GM21381 (cell line): ENCODE measurements around the gene SYNGAP1.
A peak's percentile ranks its signal among the peaks of the same experiment; 100 is the strongest.
"Not testable (repeated sequence)": the region's sequence is repeated elsewhere in the genome, so short reads cannot be mapped to it uniquely, and the experiment has no call there.

Experiments
- ATAC-seq: cut with Tn5 transposase; IDR thresholded peaks from one replicate; pipeline ENCODE4 v1.9.1; 2021; ENCODE audit warnings: mild to moderate bottlenecking, moderate library complexity; ENCODE audit not compliant: unreplicated experiment

SYNGAP1 gene

DNA sequence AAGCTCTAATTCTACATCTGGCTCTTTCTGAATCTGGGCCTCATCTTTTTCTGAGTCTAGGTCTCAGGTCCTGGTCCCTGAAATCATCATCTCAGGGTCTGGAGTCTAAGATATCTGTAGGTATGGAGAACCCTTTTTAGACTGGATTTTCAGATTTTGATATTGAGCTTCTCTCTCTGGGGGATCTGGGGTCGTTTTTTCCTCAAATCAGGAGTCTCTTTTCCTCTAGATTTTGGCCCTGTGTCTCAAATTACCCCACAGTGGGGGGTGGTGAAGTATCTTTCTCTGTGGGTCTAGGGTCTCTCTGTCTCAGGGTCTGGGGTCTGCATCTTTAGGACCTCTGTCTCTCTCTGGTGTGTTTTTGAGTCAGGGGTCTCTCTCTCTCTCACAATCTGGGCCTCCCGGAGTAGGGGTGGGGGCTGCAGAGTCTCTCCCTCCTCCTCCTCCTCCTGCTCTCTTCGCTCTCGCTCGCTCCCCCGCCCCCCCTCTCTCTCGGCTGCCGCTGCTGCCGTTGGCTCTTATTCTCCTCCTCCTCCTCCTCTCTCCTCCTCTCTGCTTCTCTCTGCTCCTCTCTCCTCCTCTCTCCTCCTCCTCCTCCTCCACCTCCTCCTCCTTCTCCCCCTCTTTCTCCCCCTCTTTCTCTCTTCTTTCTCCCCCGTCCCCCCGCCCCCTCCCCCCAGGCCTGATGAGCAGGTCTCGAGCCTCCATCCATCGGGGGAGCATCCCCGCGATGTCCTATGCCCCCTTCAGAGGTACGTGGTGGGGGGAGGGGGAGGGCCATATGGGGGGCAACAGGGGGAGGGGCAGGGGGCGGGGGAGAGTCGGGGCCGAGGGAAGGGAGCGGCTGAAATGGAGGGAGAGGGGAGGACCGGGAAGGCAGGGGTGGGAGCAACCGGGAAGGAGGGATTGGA is at the start of gene SYNGAP1:
TSS of gene SYNGAP1 (plus strand) at position 486 of the 911 bp plus-strand sequence. CDS start at position 686, 200 bp downstream.
- ATAC-seq: no peak

DNA sequence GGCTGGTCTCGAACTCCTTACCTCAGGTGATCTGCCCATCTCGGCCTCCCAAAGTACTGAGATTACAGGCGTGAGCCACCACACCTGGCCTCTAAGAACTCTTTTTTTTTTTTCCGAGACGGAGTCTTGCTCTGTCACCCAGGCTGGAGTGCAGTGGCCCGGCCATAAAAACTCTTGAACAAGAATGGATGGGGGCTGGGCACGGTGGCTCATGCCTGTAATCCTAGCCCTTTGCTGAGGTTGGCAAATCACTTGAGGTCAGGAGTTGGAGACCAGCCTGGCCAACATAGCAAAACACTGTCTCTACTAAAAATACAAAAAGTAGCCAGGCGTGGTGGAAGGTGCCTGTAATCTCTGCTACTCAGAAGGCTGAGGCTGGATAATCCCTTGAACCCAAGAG is 48.0 kb upstream of the SYNGAP1 start:
- ATAC-seq: not testable (repeated sequence)

- ATAC-seq: no peak
Observed at GRCh38 chr6:33372526-33373123, 47.2 kb upstream of the SYNGAP1 start.

DNA sequence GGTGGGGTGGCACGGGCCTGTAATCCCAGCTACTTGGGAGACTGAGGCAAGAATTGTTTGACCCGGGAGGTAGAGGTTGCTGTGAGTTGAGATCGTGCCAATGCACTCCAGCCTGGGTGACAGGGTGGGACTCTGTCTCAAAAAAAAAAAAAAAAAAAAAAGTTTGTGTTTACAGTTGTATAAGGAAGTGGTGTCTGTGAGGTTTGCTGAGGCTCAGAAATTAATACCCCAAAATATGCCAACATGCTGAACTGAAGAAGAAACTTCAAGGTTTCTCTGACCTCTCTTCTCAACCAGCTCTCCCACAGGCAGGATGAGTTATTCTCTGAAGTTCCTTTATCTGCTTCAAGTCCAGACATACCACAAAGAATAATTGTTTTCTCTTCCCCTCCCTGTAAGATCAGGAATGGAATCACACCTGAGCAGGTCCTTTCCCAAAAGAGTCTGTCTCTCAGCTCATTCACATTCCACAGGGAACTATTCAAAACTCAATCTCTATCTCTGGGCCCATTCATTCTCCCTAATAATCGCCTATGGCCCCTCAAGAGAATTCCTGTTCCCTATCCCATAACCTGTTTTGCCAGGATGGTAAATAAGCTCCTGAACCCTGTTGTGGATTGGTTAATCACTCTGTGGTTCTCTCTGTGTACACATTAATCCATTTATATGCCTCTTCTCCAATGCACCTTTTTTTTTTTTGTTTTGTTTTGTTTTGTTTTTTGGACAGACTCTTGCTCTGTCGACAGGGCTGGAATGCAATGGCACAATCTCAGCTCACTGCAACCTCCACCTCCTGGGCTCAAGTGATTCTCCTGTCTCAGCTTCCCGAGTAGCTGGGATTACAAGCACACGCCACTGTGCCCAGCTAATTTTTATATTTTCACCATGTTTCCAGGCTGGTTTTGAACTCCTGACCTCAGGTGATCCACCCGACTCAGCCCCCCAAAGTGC is 45.6 kb upstream of the SYNGAP1 start:
- no peak for ATAC-seq

DNA sequence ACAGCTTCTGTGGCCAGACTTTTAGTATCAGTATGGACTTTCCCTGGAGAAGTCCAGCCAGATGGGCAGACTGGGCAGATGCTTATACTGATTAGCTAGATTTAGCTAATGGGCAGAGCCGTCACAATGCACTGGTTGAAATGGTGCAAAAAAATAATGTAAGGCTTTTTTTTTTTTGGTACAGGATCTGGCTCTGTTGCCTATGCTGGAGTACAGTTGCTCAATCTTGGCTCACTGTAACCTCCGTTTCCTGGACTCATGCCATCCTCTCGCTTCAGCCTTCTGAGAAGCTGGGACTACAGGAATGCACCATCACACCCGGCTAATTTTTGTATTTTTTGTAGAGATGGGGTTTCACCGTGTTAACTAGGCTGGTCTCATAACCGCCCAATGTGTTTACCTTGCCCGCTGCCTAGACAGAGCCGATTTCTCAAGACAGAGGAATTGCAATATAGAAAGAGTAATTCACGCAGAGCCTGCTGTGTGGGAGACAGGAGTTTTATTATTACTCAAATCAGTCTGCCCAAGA is 44.7 kb upstream of the SYNGAP1 start:
- no peak for ATAC-seq

GRCh38 chr6:33377171-33377570 is 42.7 kb upstream of the SYNGAP1 start:
- no peak for ATAC-seq

DNA sequence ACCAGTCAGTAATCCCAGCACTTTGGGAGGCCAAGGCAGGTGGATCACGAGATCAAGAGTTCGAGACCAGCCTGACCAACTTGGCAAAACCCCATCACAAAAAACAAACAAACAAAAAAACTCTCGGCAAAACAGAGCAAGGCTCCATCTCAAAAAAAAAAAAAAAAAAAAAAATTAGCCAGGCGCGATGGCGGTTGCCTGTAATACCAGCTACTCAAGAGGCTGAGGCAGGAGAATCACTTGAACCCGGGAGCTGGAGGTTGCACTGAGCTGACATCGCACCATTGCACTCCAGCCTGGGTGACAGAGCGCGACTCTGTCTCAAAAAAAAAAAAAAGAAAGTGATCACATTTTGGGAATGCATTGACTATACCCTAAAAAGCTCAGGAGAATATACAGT is 40.7 kb upstream of the SYNGAP1 start:
- ATAC-seq: not testable (repeated sequence)

DNA sequence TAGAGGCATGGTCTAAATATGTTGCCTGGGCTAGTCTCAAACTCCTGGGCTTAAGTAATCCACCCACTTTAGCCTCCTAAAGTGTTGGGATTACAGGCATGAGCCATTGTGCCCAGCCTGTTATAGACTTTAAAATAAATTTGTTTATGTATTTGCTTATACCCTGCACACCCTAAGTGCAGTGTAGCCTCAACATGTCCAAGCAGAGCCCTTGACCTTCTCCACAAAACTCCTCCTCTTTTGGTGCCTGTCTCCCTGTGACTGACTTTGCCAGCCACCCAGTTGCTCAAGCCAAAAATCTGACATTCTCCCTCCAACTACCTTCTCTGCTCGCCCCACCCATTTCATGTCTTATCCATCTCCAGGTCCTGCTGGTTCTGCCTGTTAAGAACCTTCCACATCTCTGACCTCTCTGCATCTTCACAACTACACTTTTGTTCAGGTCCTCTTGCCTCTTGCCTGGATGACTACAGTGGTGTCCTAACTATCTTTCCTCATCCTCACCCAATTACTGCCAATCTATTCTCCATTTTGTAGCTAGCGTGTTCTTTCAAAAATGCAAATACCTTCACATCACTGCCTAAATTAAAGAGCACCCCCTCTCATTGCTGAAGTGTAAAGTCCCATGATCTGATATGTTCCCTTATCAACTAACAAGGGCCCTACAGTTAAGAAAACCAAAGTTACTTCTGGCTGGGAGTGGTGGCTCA is 39.4 kb upstream of the SYNGAP1 start:
- no peak for ATAC-seq

DNA sequence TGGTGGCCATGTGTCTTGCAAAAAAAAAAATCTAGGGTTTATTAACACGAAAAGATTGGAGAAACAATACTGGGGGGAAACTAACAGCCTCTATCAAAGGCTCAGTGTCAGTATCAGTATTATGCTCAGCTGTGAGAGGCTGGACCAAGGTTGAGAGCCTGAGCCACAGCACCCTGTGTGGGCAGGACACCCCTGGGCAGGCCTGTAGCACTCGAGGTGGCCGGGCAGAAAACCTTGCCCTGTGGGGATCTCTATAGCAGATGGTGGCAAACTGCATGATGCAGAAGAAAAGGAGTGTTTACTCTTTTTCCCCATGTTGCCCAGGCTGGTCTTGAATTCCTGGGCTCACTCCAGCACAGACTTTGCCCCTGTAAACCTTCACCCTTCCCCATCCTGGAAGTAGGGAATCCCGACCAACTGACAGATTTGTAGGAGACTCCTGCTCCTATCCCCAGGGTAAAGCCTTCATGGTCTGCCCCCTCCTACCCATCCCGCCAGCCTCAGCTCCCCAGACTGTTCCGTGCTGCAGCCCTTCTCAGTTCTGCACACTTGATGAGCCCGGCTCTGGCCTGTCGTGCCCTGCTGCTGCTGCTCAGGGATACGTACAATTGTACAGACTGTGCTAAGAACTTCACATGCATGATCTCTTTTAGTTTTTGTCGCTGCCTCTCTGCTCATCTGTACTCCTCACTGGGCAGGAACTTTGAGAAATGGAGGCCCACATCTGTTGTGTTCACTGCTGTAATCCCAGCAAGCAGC is 36.3 kb upstream of the SYNGAP1 start:
- ATAC-seq: no peak

DNA sequence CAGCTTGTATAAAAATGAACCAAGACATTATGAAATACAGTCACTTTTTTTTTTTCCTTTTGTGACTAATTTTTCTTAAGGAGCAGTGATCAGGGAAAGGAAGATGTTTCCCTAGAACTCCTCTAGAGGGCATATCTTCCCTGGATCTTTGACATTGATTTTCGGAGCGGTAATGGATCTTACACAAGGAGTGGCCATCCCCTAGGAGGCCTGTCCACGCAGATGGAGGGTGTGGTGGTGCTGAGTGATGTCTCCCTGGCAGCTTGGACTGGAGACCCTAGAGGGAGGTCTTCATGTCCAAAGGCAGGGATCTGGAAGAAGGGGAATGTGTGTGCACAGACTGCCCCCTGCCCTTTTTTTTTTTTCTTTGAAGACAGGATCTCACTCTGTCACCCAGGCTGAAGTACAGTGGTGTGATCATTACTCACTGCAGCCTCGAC is 35.3 kb upstream of the SYNGAP1 start:
- no peak for ATAC-seq

DNA sequence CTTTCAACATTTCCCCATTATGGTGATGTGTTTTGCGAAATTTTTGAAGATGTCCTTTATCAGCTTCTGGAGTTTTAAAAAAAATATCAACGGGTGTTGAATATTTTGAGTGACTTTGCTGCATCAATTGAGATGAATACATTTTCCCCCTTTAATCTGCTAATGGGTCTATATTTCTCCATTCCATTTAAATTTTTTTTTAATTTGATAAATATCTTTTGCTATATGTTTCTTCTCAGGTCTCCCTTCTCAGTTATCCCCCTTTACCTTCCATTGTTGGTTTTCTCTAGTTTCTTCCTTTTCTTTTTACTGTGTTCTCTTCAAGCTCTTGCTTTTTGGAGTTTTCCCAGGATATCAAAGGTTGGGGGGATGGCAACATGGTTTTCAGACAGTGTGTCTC is 29.7 kb upstream of the SYNGAP1 start:
- ATAC-seq: no peak

GRCh38 chr6:33390767-33391277 is 29.0 kb upstream of the SYNGAP1 start:
- peak; percentile 8 for ATAC-seq

GRCh38 chr6:33391278-33391921 is 28.5 kb upstream of the SYNGAP1 start, which contains the start of gene KIFC1:
KIFC1 (plus strand) TSS chr6:33391823; CDS start chr6:33391986, 163 bp downstream.
- peak; percentile 87 for ATAC-seq

DNA sequence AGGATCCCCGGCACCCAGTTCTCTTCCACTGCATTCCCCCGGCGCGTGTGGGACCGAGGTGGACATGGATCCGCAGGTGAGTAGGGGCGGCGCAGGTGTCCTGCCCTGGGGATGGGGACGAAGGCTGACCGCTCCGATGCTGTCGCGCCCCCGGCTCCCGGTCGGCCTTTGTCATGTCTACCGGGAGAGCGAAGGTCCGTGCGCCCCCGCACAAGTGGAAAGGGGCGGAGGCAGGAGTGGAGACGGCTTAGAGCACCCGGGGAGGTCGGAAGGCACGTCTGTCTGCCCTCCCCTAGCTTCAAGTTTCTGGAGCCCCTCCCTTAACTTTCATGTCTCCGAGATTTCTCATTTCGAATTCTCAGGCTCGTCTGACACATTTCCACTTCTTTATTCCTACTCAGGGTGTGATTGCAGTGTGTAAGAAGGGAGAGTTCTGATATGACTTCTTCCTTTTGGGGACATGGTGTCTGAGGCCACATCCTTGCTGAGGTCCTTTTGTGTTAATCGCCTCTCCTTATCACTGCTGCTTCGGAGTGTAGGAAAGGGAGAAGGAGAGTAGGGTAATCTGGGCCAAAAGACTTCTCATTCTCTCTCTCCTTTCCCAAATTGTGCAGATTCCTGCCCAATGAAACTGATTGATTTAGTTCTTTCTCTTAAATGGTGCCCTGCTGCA is 27.8 kb upstream of the SYNGAP1 start:
- peak; percentile 17 for ATAC-seq

DNA sequence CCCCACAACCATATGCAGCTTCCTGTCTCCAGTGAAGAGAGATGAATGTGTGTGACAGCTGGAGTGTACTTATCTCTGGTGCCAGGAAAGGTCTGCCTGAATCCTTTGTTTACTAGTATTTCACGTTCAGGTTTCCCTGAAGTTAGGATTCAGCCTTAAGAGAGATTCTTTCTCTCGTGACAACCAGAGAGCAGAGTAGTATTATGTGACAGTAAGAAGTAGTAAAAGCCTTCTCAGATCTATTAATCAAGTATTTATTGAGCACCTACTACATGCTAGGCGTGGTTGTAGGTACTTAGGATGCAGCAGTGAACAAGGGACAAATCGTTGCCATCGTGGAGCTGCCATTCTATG is 27.3 kb upstream of the SYNGAP1 start:
- no peak for ATAC-seq

GRCh38 chr6:33392979-33393378 is 26.9 kb upstream of the SYNGAP1 start:
- no peak for ATAC-seq

- no peak for ATAC-seq
Observed at GRCh38 chr6:33397541-33397940, 22.3 kb upstream of the SYNGAP1 start.

DNA sequence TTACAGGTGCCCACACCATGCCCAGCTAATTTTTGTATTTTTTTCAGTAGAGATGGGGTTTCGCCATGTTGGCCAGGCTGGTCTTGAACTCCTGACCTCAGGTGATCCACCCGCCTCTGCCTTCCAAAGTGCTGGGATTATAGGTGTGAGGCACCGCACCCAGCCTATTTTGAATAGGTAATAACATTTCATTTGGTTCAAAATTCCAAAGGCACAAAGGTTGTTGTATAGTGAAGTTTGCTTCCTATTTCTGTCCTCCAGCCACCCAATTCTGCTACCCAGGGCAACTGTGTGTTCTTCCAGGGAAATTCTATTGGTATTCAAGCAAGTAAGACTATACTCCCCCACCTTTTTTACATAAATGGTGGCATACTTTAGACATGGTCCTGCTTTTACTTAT is 21.3 kb upstream of the SYNGAP1 start:
- not testable (repeated sequence) for ATAC-seq
